Neural cell (in vitro differentiated cells): ENCODE measurements around the gene VCX2.

Experiments used
- EZH2 ChIP-seq: fragments of 200-600, 300-800 bp; shearing (Covaris generic), sonication (generic); IDR thresholded peaks from 2 replicates; pipeline ENCODE4 v1.6.1; 2014; ENCODE audit warnings: antibody characterized with exemption, low read length, borderline replicate concordance, mild to moderate bottlenecking; ENCODE audit not compliant: insufficient read depth, poor library complexity, severe bottlenecking
- POLR2AphosphoS5 ChIP-seq: IDR thresholded peaks from 2 replicates; pipeline ENCODE4 v1.6.1; 2012
- RAD21 ChIP-seq: fragments of 450-650 bp; conservative IDR thresholded peaks from 2 replicates; pipeline ENCODE4 v1.6.1; 2014; ENCODE audit warnings: antibody characterized with exemption, mild to moderate bottlenecking, moderate library complexity
- TAF1 ChIP-seq: IDR thresholded peaks from 2 replicates; pipeline ENCODE4 v1.6.1; 2012; ENCODE audit warnings: low read depth
- TF ChIP-seq, protein P1 (sequence below): fragments of 450-650 bp; IDR thresholded peaks from 2 replicates; pipeline ENCODE4 v1.5.1; 2014; ENCODE audit warnings: antibody characterized with exemption, mild to moderate bottlenecking, moderate library complexity; ENCODE audit not compliant: poor library complexity, severe bottlenecking

DNA sequence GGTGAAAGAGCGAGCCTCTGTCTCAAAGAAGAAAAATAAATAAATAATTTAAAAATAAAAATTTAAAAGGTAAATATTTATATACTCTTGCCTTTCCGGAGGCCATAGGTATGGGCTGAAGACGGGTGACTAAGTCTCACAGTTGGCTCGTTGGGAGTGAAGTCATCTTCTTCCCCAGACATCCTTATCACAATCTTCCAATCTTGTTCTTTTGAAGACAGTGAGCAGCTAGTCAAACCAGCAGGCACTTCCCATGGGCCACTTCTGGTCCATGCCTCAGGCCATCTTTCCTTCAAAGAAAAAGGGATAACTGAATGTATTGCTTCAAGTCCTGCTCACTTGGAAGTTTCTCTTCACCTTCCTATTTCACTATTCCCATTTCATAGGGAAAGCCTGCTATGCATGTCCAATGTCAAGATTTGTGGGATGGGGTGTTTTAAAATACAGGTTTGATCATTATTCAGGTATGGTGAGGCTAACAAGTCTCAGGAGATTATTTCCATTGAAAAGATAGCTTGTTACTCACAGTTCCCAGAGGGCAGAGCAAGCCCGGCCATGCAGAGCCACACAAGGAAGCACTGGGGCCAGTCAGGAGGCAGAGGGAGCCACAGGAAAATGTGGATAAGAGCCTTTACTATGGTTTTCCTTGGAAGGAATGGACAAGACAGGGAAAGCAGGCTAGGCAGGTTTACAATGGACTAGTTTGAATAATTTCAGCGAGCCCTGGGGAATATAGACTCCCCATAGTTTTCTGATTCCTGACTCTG lies 33.3 kb upstream of the VCX2 start:
- TF ChIP-seq, protein P1, sequence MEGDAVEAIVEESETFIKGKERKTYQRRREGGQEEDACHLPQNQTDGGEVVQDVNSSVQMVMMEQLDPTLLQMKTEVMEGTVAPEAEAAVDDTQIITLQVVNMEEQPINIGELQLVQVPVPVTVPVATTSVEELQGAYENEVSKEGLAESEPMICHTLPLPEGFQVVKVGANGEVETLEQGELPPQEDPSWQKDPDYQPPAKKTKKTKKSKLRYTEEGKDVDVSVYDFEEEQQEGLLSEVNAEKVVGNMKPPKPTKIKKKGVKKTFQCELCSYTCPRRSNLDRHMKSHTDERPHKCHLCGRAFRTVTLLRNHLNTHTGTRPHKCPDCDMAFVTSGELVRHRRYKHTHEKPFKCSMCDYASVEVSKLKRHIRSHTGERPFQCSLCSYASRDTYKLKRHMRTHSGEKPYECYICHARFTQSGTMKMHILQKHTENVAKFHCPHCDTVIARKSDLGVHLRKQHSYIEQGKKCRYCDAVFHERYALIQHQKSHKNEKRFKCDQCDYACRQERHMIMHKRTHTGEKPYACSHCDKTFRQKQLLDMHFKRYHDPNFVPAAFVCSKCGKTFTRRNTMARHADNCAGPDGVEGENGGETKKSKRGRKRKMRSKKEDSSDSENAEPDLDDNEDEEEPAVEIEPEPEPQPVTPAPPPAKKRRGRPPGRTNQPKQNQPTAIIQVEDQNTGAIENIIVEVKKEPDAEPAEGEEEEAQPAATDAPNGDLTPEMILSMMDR = no peak
- no peak for TF ChIP-seq POLR2AphosphoS5
- no peak for TF ChIP-seq EZH2
- no peak for TF ChIP-seq RAD21
- no peak for TF ChIP-seq TAF1
